ENCODE data around the gene PTPRN2. TPM values are rescaled to one million over a fixed set of nuclear protein-coding genes. Genes with fewer than 3 reads are reported as not detected.

The PTPRN2 gene
- total and polyA plus RNA-seq, 2 experiments from 2014 or later = 0.28 TPM; not detected in 1

DNA sequence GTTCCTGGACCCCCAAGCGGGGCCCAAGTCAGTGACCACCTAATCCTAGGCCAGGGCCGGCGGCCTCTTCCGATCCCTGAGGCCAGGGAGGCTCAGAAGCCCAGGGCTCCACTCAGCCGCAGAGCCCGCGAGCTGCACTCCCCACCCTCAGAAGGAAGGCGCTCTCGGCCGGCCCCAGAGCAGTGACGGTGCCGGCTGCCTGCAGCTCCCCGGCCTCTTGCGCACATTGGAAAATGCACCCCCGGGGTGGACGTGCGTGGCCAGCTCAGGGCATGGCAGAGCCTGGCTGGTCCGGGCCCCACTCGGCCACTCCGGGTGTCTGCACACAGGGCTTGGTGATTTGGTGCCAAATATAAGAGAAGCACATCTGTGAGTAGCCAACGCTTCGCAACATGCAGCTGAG lies 269.1 kb downstream of the PTPRN2 start:
- H3K4me3 ChIP-seq = no peak overlapping the region
- no peak overlapping the region for H3K27ac ChIP-seq
- no peaks in the 10 kb centered on the region for H3K4me1 ChIP-seq (ENCODE audit: low read depth)
- H3K27me3 ChIP-seq = no peaks in the 10 kb centered on the region
- TF ChIP-seq, protein P1, sequence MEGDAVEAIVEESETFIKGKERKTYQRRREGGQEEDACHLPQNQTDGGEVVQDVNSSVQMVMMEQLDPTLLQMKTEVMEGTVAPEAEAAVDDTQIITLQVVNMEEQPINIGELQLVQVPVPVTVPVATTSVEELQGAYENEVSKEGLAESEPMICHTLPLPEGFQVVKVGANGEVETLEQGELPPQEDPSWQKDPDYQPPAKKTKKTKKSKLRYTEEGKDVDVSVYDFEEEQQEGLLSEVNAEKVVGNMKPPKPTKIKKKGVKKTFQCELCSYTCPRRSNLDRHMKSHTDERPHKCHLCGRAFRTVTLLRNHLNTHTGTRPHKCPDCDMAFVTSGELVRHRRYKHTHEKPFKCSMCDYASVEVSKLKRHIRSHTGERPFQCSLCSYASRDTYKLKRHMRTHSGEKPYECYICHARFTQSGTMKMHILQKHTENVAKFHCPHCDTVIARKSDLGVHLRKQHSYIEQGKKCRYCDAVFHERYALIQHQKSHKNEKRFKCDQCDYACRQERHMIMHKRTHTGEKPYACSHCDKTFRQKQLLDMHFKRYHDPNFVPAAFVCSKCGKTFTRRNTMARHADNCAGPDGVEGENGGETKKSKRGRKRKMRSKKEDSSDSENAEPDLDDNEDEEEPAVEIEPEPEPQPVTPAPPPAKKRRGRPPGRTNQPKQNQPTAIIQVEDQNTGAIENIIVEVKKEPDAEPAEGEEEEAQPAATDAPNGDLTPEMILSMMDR (IDR thresholded peaks at IDR 0.05; ENCODE audit: low read depth, low read length) = no peak
- no peaks in the 10 kb centered on the region for H3K36me3 ChIP-seq
- no peaks in the 10 kb centered on the region for H3K9me3 ChIP-seq (ENCODE audit: low read depth)
- DNase-seq (ENCODE audit: low read depth in 1 of 2, low spot score in 1 of 2) = no peak

DNA sequence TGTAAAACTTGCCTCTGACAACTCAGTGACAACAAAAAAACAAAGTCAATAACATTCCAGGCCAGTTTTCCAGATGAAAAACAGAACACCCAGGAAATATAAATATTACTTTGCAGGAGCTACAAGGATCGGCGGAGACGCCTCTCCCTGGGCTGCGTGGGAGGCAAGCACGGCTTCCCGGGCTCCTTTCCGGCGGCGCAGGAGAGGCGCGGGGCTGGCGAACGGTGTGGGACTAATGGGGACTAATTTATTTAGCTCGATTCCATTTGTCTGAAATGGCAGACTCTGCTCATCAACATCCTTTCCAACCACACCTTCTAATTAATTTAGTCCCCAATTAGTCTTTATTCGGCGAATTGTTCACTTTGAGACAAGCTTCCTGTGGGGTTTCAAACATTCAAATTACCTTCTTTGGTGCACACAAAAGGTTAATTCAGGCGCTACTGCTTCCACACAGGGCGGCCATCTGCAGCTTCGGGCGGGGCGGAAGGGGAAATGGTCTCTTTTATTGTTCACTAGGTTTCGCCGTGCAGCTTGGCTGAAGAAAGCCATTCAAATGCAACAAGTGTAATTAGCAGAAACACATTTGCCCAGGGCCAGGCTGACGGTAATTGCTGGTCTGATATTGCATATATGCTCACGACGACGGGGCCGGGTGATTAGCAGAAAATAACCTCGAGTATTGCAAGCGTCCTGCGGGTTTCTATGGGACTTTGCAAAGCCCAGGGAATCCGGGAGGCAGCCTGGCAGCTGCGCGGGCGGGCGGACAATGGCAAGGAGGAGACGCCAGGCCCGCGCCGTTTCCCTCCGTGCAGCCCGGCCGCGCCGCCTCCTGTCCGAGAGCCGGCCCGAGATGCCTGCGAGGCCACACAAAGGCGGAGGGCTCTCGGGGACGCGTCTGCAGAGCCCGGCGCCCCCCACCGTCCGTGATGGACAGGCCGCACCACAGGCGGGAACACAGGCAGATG lies 270.1 kb downstream of the PTPRN2 start:
- no peaks in the 10 kb centered on the region for H3K4me1 ChIP-seq (ENCODE audit: low read depth)
- H3K4me3 ChIP-seq = no peak overlapping the region
- no peaks in the 10 kb centered on the region for H3K36me3 ChIP-seq
- TF ChIP-seq, protein P1 (IDR thresholded peaks at IDR 0.05; ENCODE audit: low read depth, low read length) = no peak
- no peaks in the 10 kb centered on the region for H3K27me3 ChIP-seq
- no peaks in the 10 kb centered on the region for H3K9me3 ChIP-seq (ENCODE audit: low read depth)
- H3K27ac ChIP-seq = no peak overlapping the region
- no peak for DNase-seq (ENCODE audit: low read depth in 1 of 2, low spot score in 1 of 2)

DNA sequence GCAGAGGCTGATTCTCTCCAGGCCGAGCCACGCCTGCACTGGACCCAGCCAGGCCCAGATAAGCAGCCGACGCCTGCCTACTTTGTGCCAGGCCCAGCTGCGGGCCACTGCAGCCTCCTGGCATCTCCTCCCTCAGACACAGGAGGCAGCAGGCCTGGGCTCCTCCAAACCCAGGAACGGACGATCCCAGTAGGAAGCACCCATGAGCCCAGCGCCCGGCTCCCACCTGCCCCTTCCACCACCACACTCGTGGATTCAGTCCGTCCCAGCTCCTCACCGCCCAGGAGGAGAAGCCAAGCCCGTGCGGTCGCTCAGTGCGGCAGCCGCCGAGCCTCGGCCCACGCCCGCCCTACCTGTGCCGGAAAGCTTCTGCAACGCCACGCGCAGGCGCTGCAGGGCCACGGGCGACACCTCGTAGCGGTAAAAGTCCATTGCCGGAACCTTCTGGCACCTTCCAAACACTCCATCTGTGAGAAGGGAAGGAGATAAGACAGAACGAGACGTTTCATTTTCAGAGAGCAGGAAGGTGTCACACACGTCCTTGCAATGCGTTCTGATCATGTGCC lies 271.1 kb downstream of the PTPRN2 start:
- Histone ChIP-seq H3K9me3 (ENCODE audit: low read depth) (no peaks in the 10 kb centered on the region), H3K27ac (no peak overlapping the region), H3K4me3 (no peak overlapping the region), H3K4me1 (ENCODE audit: low read depth) (no peaks in the 10 kb centered on the region), H3K27me3 (no peaks in the 10 kb centered on the region), H3K36me3 (no peaks in the 10 kb centered on the region)
- no peak for DNase-seq (ENCODE audit: low read depth in 1 of 2, low spot score in 1 of 2)
- TF ChIP-seq, protein P1 (IDR thresholded peaks at IDR 0.05; ENCODE audit: low read depth, low read length) = no peak

GRCh38 chr7:158315881-158316280 lies 271.7 kb downstream of the PTPRN2 start:
- no peaks in the 10 kb centered on the region for H3K9me3 ChIP-seq (ENCODE audit: low read depth)
- H3K27ac ChIP-seq = no peak overlapping the region
- H3K36me3 ChIP-seq = no peaks in the 10 kb centered on the region
- no peak overlapping the region for H3K4me3 ChIP-seq
- no peak for DNase-seq (ENCODE audit: low read depth in 1 of 2, low spot score in 1 of 2)
- TF ChIP-seq, protein P1 (IDR thresholded peaks at IDR 0.05; ENCODE audit: low read depth, low read length) = no peak
- no peaks in the 10 kb centered on the region for H3K4me1 ChIP-seq (ENCODE audit: low read depth)
- no peaks in the 10 kb centered on the region for H3K27me3 ChIP-seq

DNA sequence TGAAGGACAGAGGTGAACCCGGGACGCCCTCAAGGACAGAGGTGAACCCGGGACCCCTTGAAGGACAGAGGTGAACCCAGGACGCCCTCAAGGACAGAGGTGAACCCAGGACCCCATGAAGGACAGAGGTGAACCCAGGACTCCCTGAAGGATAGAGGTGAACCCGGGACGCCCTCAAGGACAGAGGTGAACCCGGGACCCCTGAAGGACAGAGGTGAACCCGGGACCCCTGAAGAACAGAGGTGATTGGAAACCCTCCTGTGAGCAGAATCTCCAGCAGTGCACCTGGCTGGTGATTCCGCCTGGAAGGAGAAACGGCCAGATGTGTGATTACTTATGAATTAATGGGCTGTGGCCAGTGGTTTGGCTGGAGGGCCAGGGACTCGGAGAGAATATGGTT lies 272.3 kb downstream of the PTPRN2 start:
- no peak for DNase-seq (ENCODE audit: low read depth in 1 of 2, low spot score in 1 of 2)
- Histone ChIP-seq H3K27me3 (no peaks in the 10 kb centered on the region), H3K27ac (no peak overlapping the region), H3K4me3 (no peak overlapping the region), H3K9me3 (ENCODE audit: low read depth) (no peaks in the 10 kb centered on the region), H3K4me1 (ENCODE audit: low read depth) (no peaks in the 10 kb centered on the region), H3K36me3 (no peaks in the 10 kb centered on the region)
- TF ChIP-seq, protein P1 (IDR thresholded peaks at IDR 0.05; ENCODE audit: low read depth, low read length) = no peak

All from cardiac muscle cell (in vitro differentiated cells and primary cell).